ENCODE data around the gene MDFI. TPM values are rescaled to one million over a fixed set of nuclear protein-coding genes. Genes with fewer than 3 reads are reported as not detected.
A peak's percentile ranks its signal among the peaks of the same experiment; 100 is the strongest.

The MDFI gene
- total and polyA plus RNA-seq, 9 of the 15 experiments (the other 6 are each of a cell fraction or from before 2014, with no cell fraction given): not detected

DNA sequence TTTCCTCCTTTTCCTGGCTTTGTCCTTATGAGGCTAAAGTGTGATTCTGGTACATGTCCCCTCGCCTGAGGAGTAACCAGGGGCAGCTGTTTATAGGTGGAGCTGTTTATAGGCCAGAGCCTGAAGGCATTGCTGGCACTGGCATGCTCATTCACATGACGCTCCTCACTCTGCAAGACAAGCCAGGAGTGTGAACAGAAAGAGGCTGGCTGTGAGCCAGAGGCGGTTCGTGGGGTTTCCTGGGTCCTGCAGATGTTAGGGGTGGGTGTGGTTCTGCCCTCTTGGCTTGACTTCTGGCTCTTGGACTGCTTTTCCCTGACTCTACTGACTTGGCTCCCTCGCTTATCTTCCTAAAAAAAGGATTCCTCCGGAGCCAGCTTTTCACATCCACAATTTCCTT lies 12.8 kb upstream of the MDFI start:
- Histone ChIP-seq H3K79me2 (ENCODE audit: control insufficient read depth, insufficient read depth, low read length) (no peaks in the 10 kb centered on the region), H3K9ac (ENCODE audit: insufficient read depth in 1 of 2, low read depth in 2 of 2, low read length in 2 of 2) (no peak overlapping the region), H3K27ac (ENCODE audit: extremely low read depth, low read depth, low read length) (no peak overlapping the region), H3K9me3 (replicated peaks; ENCODE audit: control insufficient read depth, insufficient read depth, low read depth, low read length) (0 out of 2 replicates have a peak, but pooled peaks cover 3% of the 10 kb centered on the region), H3K9me1 (ENCODE audit: control insufficient read depth, insufficient read depth, low read length) (no peaks in the 10 kb centered on the region), H4K20me1 (replicated peaks; ENCODE audit: control insufficient read depth, insufficient read depth, low read length) (peaks cover 6% of the 10 kb centered on the region; the same call in 1 of the 2 replicates), H3K4me2 (ENCODE audit: insufficient read depth, low read length) (no peak overlapping the region), H3K4me3 (no peak overlapping the region), H2AFZ (ENCODE audit: low read depth, low read length) (no peak overlapping the region), H3K36me3 (ENCODE audit: control insufficient read depth, insufficient read depth, low read length) (no peaks in the 10 kb centered on the region), H3K4me1 (replicated peaks in 1 of 2; ENCODE audit: control insufficient read depth in 2 of 2, insufficient read depth in 2 of 2, low read length in 2 of 2) (no peaks in the 10 kb centered on the region), H3K27me3 (ENCODE audit: control insufficient read depth in 2 of 2, insufficient read depth in 2 of 2, low read length in 2 of 2) (peaks cover 36 to 70% of the 10 kb centered on the region in 2 experiments)
- no peak for DNase-seq (ENCODE audit: extremely low read depth in 1 of 4, low spot score in 3 of 4)
- POLR2A ChIA-PET: interaction anchor here (0.8 to 1.0 kb wide), 2 partner anchors 10 to 11 kb away, joined by 4 read pairs; no protein-coding TSS in a partner anchor
- 1% methylated on average over 6 of the region's 6 CpGs for WGBS (ENCODE audit: insufficient coverage, low coverage, missing lambda C conversion rate)
- ATAC-seq: no peak
- peak; percentile 27; the same call in 1 of the 2 replicates for TF ChIP-seq NFIC (IDR thresholded peaks at IDR 0.05)
- no peak for TF ChIP-seq POLR3G (IDR thresholded peaks at IDR 0.05; ENCODE audit: extremely low read depth, insufficient read length, insufficient replicate concordance)
- CTCF ChIA-PET (ENCODE audit: low intra/inter-chr PET ratio): no interaction called here
- FAIRE-seq: no peak
- in situ Hi-C loops (cut with MboI): no loop called here
- BruUV-seq (replicated peaks): no TSS peak
- intact Hi-C loops (cut with micrococcal nuclease): no loop called here

DNA sequence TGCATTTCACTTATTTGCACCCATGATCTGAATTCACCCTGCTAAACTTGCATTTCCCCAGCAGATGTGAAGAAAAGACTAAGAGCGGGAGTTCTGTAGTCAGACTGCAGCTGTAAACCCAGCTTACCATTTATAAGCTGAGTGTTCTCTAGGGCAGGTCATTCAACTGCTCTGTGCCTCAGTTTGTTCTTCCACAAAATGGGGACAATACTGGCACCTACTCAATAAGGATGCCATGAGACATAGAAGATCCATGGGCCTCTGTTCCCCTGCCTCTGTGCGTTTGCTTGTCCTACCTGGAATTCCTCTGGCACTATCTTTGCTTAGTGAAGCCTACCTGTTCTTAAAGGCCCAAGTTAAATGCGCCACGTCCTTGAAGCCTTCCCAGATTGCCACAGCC lies 12.2 kb upstream of the MDFI start:
- Histone ChIP-seq H3K9me3 (replicated peaks; ENCODE audit: control insufficient read depth, insufficient read depth, low read depth, low read length) (0 out of 2 replicates have a peak, but pooled peaks cover 3% of the 10 kb centered on the region), H3K4me2 (ENCODE audit: insufficient read depth, low read length) (no peak overlapping the region), H2AFZ (ENCODE audit: low read depth, low read length) (no peak overlapping the region), H3K4me3 (no peak overlapping the region), H3K36me3 (ENCODE audit: control insufficient read depth, insufficient read depth, low read length) (no peaks in the 10 kb centered on the region), H3K4me1 (replicated peaks in 1 of 2; ENCODE audit: control insufficient read depth in 2 of 2, insufficient read depth in 2 of 2, low read length in 2 of 2) (no peaks in the 10 kb centered on the region), H3K27me3 (ENCODE audit: control insufficient read depth in 2 of 2, insufficient read depth in 2 of 2, low read length in 2 of 2) (peaks cover 42 to 69% of the 10 kb centered on the region in 2 experiments), H3K27ac (ENCODE audit: extremely low read depth, low read depth, low read length) (no peak overlapping the region), H3K9me1 (ENCODE audit: control insufficient read depth, insufficient read depth, low read length) (no peaks in the 10 kb centered on the region), H3K79me2 (ENCODE audit: control insufficient read depth, insufficient read depth, low read length) (no peaks in the 10 kb centered on the region), H3K9ac (ENCODE audit: insufficient read depth in 1 of 2, low read depth in 2 of 2, low read length in 2 of 2) (no peak overlapping the region), H4K20me1 (replicated peaks; ENCODE audit: control insufficient read depth, insufficient read depth, low read length) (peaks cover 6% of the 10 kb centered on the region; the same call in 1 of the 2 replicates)
- FAIRE-seq (no peak), DNase-seq (ENCODE audit: extremely low read depth in 1 of 4, low spot score in 3 of 4) (no peak), ATAC-seq (no peak)
- intact Hi-C loops (cut with micrococcal nuclease): no loop called here
- ChIA-PET CTCF (ENCODE audit: low intra/inter-chr PET ratio) (no interaction called here), POLR2A (interaction anchor here (1.5 kb wide), 1 partner anchor 25 kb away, joined by 3 read pairs; no protein-coding TSS in a partner anchor)
- no TSS peak for BruUV-seq (replicated peaks)
- in situ Hi-C loops (cut with MboI): no loop called here
- 5% methylated on average over 4 of the region's 4 CpGs for WGBS (ENCODE audit: insufficient coverage, low coverage, missing lambda C conversion rate)
- TF ChIP-seq, protein P1, sequence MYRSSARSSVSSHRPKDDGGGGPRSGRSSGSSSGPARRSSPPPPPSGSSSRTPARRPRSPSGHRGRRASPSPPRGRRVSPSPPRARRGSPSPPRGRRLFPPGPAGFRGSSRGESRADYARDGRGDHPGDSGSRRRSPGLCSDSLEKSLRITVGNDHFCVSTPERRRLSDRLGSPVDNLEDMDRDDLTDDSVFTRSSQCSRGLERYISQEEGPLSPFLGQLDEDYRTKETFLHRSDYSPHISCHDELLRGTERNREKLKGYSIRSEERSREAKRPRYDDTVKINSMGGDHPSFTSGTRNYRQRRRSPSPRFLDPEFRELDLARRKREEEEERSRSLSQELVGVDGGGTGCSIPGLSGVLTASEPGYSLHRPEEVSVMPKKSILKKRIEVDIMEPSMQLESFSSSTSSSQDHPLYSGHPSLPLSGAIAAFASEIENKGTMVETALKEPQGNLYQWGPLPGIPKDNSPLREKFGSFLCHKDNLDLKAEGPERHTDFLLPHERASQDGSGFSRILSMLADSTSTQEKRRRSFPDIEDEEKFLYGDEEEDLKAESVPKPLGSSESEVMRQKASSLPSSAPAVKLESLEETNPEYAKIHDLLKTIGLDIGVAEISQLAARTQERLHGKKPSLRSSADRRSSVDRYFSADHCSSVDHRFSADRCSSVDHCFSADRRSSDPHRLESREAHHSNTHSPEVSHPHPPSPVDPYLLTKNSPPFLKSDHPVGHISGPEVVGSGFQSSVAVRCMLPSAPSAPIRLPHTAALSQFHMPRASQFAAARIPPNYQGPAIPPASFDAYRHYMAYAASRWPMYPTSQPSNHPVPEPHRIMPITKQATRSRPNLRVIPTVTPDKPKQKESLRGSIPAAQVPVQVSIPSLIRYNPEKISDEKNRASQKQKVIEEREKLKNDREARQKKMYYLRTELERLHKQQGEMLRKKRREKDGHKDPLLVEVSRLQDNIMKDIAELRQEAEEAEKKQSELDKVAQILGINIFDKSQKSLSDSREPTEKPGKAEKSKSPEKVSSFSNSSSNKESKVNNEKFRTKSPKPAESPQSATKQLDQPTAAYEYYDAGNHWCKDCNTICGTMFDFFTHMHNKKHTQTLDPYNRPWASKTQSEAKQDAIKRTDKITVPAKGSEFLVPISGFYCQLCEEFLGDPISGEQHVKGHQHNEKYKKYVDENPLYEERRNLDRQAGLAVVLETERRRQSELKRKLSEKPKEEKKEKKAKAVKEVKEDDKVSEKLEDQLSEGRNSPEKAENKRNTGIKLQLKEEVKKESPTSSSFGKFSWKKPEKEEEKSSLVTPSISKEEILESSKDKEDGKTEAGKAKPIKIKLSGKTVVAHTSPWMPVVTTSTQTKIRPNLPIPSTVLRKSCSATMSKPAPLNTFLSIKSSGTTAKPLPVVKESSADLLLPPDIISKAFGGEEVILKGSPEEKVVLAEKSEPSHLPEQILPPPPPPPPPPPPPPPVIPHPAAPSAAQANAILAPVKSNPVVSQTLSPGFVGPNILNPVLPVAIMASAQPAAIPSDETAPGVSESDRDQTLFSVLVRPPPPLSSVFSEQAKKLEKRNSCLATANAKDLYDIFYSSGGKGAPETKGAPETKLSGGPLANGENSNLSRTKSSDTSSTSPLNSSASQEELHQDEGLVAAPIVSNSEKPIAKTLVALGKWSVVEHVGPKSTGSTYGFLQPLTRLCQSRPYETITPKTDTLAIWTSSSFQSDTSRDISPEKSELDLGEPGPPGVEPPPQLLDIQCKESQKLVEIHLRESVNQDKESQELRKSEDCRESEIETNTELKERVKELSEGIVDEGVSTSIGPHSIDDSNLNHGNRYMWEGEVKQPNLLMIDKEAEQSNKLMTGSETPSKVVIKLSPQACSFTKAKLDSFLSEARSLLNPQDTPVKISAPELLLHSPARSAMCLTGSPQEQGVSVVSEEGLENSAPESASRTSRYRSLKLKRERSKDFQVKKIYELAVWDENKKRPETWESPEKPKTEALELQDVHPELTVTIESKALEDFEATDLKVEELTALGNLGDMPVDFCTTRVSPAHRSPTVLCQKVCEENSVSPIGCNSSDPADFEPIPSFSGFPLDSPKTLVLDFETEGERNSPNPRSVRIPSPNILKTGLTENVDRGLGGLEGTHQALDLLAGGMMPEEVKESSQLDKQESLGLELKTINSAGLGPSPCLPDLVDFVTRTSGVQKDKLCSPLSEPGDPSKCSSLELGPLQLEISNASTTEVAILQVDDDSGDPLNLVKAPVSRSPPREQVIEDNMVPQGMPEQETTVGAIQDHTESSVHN (IDR thresholded peaks at IDR 0.05; ENCODE audit: borderline replicate concordance in 1 of 2, low read depth in 1 of 2): no peak
- TF ChIP-seq BCOR (IDR thresholded peaks at IDR 0.05): 0 out of 2 replicates have a peak, but pooled peaks have one; percentile 28
- TF ChIP-seq, protein P2, sequence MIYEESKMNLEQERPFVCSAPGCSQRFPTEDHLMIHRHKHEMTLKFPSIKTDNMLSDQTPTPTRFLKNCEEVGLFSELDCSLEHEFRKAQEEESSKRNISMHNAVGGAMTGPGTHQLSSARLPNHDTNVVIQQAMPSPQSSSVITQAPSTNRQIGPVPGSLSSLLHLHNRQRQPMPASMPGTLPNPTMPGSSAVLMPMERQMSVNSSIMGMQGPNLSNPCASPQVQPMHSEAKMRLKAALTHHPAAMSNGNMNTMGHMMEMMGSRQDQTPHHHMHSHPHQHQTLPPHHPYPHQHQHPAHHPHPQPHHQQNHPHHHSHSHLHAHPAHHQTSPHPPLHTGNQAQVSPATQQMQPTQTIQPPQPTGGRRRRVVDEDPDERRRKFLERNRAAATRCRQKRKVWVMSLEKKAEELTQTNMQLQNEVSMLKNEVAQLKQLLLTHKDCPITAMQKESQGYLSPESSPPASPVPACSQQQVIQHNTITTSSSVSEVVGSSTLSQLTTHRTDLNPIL (CRISPR knock-in tag; IDR thresholded peaks at IDR 0.05): no peak
